Nephron (organoid): ENCODE data around the gene GALK2.

Experiments
- H3K27ac Mint-ChIP-seq, 3 experiments: 2 replicates each; pipeline ENCODE4 v1.8.0; 2020; ENCODE audit warnings: mixed read lengths in 3 of 3, mild to moderate bottlenecking in 2 of 3, moderate library complexity in 1 of 3
- H3K27me3 Mint-ChIP-seq: 2 replicates; pipeline ENCODE4 v1.8.0; 2021; ENCODE audit warnings: low read depth, mild to moderate bottlenecking, moderate library complexity, mixed read lengths
- H3K36me3 Mint-ChIP-seq: 2 replicates; pipeline ENCODE4 v1.8.0; 2020; ENCODE audit warnings: low read depth, mixed read lengths
- H3K4me1 Mint-ChIP-seq: 2 replicates; pipeline ENCODE4 v1.8.0; 2020; ENCODE audit warnings: mixed read lengths
- H3K4me3 Mint-ChIP-seq, 3 experiments: 2 replicates each; pipeline ENCODE4 v1.8.0; 2020; ENCODE audit warnings: mild to moderate bottlenecking in 3 of 3, mixed read lengths in 3 of 3, moderate library complexity in 2 of 3
- H3K9me3 Mint-ChIP-seq: 2 replicates; pipeline ENCODE4 v1.8.0; 2020; ENCODE audit warnings: mixed read lengths
- CTCF ChIP-seq, 3 experiments: fragments of 200-600 bp; sonication (generic); IDR thresholded peaks; one replicate each; pipeline ENCODE4 v1.5.0; 2021; ENCODE audit warnings: antibody characterized with exemption in 3 of 3; ENCODE audit not compliant: unreplicated experiment in 3 of 3

The GALK2 gene

GRCh38 chr15:49288391-49288790 is 118.3 kb downstream of the GALK2 start:
- Mint-ChIP-seq H3K27ac (peak overlapping the region; percentile 43 to 57 (median 52)), H3K9me3 (no peaks in the 10 kb centered on the region), H3K4me1 (peaks cover 35% of the 10 kb centered on the region), H3K36me3 (peaks cover 59% of the 10 kb centered on the region), H3K4me3 (no peak overlapping the region), H3K27me3 (no peaks in the 10 kb centered on the region)
- no peak for TF ChIP-seq CTCF (IDR thresholded peaks at IDR 0.05; ENCODE audit: unreplicated experiment in 3 of 3)

- Mint-ChIP-seq H3K4me1 (peaks cover 35% of the 10 kb centered on the region), H3K9me3 (no peaks in the 10 kb centered on the region), H3K4me3 (peak overlapping the region in 1 of 3 experiments; percentile 42)
Observed at GRCh38 chr15:49290191-49290590, 120.1 kb downstream of the GALK2 start.

GRCh38 chr15:49293941-49294340 is 123.9 kb downstream of the GALK2 start:
- no peak overlapping the region for H3K4me3 Mint-ChIP-seq
- H3K9me3 Mint-ChIP-seq: peaks cover 8% of the 10 kb centered on the region
- H3K27me3 Mint-ChIP-seq: no peaks in the 10 kb centered on the region
- no peak for TF ChIP-seq CTCF (IDR thresholded peaks at IDR 0.05; ENCODE audit: unreplicated experiment in 3 of 3)
- peaks cover 16% of the 10 kb centered on the region for H3K4me1 Mint-ChIP-seq
- no peak overlapping the region for H3K27ac Mint-ChIP-seq
- peaks cover 64% of the 10 kb centered on the region for H3K36me3 Mint-ChIP-seq

More at GRCh38 chr15:49290191-49290590, 120.1 kb downstream of the GALK2 start:
- peaks cover 58% of the 10 kb centered on the region for H3K36me3 Mint-ChIP-seq
- H3K27ac Mint-ChIP-seq: peak overlapping the region; percentile 79 to 84 (median 83)
- no peaks in the 10 kb centered on the region for H3K27me3 Mint-ChIP-seq
- TF ChIP-seq CTCF (IDR thresholded peaks at IDR 0.05; ENCODE audit: unreplicated experiment in 3 of 3): no peak

- Mint-ChIP-seq H3K4me3 (no peak overlapping the region), H3K27ac (no peak overlapping the region), H3K4me1 (no peaks in the 10 kb centered on the region), H3K36me3 (peaks cover 78% of the 10 kb centered on the region), H3K9me3 (peaks cover 15% of the 10 kb centered on the region), H3K27me3 (no peaks in the 10 kb centered on the region)
- TF ChIP-seq CTCF (IDR thresholded peaks at IDR 0.05; ENCODE audit: unreplicated experiment in 3 of 3): no peak
Observed at GRCh38 chr15:49296258-49296657, 126.2 kb downstream of the GALK2 start.

- H3K4me1 Mint-ChIP-seq: no peaks in the 10 kb centered on the region
- no peak for TF ChIP-seq CTCF (IDR thresholded peaks at IDR 0.05; ENCODE audit: unreplicated experiment in 3 of 3)
- H3K36me3 Mint-ChIP-seq: peaks cover 73% of the 10 kb centered on the region
- H3K4me3 Mint-ChIP-seq: no peak overlapping the region
- peaks cover 15% of the 10 kb centered on the region for H3K9me3 Mint-ChIP-seq
- no peak overlapping the region for H3K27ac Mint-ChIP-seq
- H3K27me3 Mint-ChIP-seq: no peaks in the 10 kb centered on the region
Observed at GRCh38 chr15:49297584-49297983, 127.5 kb downstream of the GALK2 start.

- TF ChIP-seq CTCF (IDR thresholded peaks at IDR 0.05; ENCODE audit: unreplicated experiment in 3 of 3): no peak
- Mint-ChIP-seq H3K4me3 (no peak overlapping the region), H3K36me3 (peaks cover 73% of the 10 kb centered on the region), H3K27ac (no peak overlapping the region), H3K4me1 (no peaks in the 10 kb centered on the region), H3K9me3 (peaks cover 15% of the 10 kb centered on the region), H3K27me3 (no peaks in the 10 kb centered on the region)
Observed at GRCh38 chr15:49300856-49301255, 130.8 kb downstream of the GALK2 start.
